KMS-11 (cell line): ENCODE measurements around the gene LCN2.

Experiments
- H2AFZ ChIP-seq: fragments of 200-600 bp; sonication (generic); 2 replicates; pipeline ENCODE4 v1.6.1; 2016; ENCODE audit warnings: antibody characterized with exemption, mixed run types, low read depth
- H3K27ac ChIP-seq: fragments of 200-600 bp; sonication (generic); 2 replicates; pipeline ENCODE4 v1.6.1; 2016; ENCODE audit warnings: mild to moderate bottlenecking, mixed run types
- H3K27me3 ChIP-seq: fragments of 200-600 bp; sonication (generic); 2 replicates; pipeline ENCODE4 v1.6.1; 2017; ENCODE audit warnings: mild to moderate bottlenecking, low read depth, mixed run types, moderate library complexity; ENCODE audit not compliant: insufficient read depth
- H3K36me3 ChIP-seq: fragments of 200-600 bp; sonication (generic); 2 replicates; pipeline ENCODE4 v1.6.1; 2017; ENCODE audit warnings: mild to moderate bottlenecking, mixed run types; ENCODE audit not compliant: insufficient read depth
- H3K4me1 ChIP-seq: fragments of 200-600 bp; sonication (generic); 2 replicates; pipeline ENCODE4 v1.6.1; 2016; ENCODE audit warnings: mild to moderate bottlenecking, low read depth, mixed run types; ENCODE audit not compliant: poor library complexity, severe bottlenecking
- H3K4me2 ChIP-seq: fragments of 200-600 bp; sonication (generic); 2 replicates; pipeline ENCODE4 v1.7.0; 2016; ENCODE audit warnings: mild to moderate bottlenecking, mixed run types
- H3K4me3 ChIP-seq: fragments of 200-600 bp; sonication (generic); IDR thresholded peaks from 2 replicates; pipeline ENCODE4 v1.6.1; 2017; ENCODE audit warnings: low read depth, low read length, mixed read lengths; ENCODE audit not compliant: insufficient read depth
- H3K79me2 ChIP-seq: fragments of 200-600 bp; sonication (generic); 2 replicates; pipeline ENCODE4 v1.6.1; 2016; ENCODE audit warnings: low read depth, mixed run types; ENCODE audit not compliant: insufficient read depth
- H3K9ac ChIP-seq: fragments of 200-600 bp; sonication (generic); 2 replicates; pipeline ENCODE4 v1.6.1; 2016; ENCODE audit warnings: mild to moderate bottlenecking, mixed run types
- H4K20me1 ChIP-seq: fragments of 200-600 bp; sonication (generic); 2 replicates; pipeline ENCODE4 v1.6.1; 2016; ENCODE audit warnings: mild to moderate bottlenecking, mixed run types; ENCODE audit not compliant: insufficient read depth
- CTCF ChIP-seq: fragments of 200-600 bp; sonication (generic); conservative IDR thresholded peaks from 2 replicates; pipeline ENCODE4 v1.6.1; 2017; ENCODE audit warnings: low read depth, mild to moderate bottlenecking, antibody characterized with exemption, low read length, moderate library complexity, mixed read lengths

Gene LCN2

DNA sequence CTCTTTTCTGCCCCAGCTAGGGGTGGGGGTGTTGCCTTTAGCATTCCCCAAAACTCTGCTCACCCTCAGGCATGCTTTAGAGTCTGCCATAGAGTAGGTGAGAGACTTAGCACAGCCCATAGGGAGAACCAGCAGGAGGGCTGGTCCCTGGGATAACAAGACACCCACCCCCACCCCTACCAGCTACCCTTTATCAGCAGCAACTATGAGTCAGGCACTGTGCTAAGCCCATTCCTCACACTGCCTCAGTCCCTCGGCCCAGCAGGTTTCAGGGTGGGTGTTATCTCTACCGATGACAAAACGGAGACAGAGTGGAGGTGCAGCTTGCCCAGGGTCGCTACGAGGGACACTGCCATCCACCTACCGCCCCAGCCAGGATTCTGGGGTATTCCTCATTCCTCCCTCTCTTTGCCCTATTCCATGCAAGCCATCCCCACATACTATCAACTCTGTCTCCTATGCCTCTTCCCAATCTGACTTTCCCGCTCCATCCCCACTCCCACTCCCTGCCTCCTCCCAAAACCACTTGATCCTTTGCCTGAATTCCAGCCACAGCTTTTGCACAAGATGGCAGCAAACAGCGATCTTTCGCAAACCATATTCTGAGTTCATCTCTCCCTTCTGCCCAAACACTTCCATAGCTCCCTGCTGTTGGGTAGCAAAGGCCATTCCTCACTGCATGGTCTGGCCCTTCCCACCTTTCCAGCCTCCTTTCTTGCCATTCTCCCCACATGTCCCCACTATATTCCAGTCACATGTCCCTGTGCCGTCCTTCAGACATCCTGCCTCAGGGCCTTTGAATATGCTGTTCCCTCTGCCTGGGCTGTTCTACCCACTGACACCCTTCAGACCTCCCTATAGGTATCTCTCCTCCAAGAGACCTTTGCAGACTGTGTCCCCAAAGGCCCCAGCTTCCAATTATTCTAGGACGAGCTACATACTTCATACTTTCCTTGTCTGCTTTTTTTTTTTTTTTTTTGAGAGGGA lies 37.0 kb downstream of the LCN2 start:
- no peak overlapping the region for H2AFZ ChIP-seq
- no peaks in the 10 kb centered on the region for H3K79me2 ChIP-seq
- no peak overlapping the region for H3K4me2 ChIP-seq
- no peak overlapping the region for H3K9ac ChIP-seq
- H3K36me3 ChIP-seq = no peaks in the 10 kb centered on the region; the same call in 1 of the 2 replicates
- 0 out of 2 replicates have a peak, but pooled peaks cover 3% of the 10 kb centered on the region for H4K20me1 ChIP-seq
- no peak overlapping the region for H3K27ac ChIP-seq
- no peak for TF ChIP-seq CTCF
- H3K4me3 ChIP-seq = no peak overlapping the region
- H3K4me1 ChIP-seq = peaks cover 16% of the 10 kb centered on the region
- no peaks in the 10 kb centered on the region for H3K27me3 ChIP-seq

DNA sequence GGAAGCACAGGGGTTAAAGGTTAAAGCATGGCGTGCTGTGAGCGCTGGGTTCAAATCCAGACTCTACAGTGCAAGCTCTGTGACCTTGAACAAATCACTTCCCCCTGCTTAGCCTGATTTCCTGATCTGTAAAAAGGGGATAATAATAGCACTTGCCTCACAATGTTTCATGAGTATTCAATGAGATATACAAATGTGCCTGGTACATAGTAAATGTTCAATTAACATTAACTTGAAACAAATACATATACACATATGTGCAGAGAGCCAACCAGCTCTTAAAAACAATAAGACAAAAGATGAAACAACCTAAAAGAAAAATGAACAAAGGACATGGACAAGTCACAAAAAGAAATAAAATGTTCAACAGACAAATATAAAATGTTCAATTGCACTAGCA lies 38.1 kb downstream of the LCN2 start:
- no peaks in the 10 kb centered on the region for H3K79me2 ChIP-seq
- H2AFZ ChIP-seq = no peak overlapping the region
- no peak overlapping the region for H3K4me3 ChIP-seq
- H3K4me1 ChIP-seq = peaks cover 19% of the 10 kb centered on the region
- no peak overlapping the region for H3K9ac ChIP-seq
- H3K4me2 ChIP-seq = no peak overlapping the region
- no peak overlapping the region for H3K27ac ChIP-seq
- no peaks in the 10 kb centered on the region; the same call in 1 of the 2 replicates for H3K36me3 ChIP-seq
- H3K27me3 ChIP-seq = no peaks in the 10 kb centered on the region
- TF ChIP-seq CTCF = no peak
- H4K20me1 ChIP-seq = 0 out of 2 replicates have a peak, but pooled peaks cover 3% of the 10 kb centered on the region

DNA sequence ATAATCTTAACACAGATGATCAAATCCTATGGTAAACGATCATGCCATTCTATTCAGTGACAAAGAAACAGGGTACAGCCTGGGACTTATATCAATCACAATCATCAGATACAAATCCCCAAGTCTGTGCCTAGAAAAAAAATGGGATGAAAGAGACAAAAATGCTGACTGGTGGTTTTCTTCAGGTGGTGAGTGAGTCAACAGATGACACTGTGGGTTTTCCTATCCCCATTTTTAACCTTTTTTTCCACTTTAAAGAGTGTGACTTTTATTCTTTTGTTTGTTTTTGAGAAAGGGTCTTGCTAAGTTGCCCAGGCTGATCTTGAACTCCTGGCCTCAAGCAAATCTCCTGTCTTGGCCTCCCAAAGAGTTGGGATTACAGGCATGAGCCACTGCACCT lies 39.0 kb downstream of the LCN2 start:
- H3K27me3 ChIP-seq = no peaks in the 10 kb centered on the region
- no peak overlapping the region for H3K9ac ChIP-seq
- H3K4me1 ChIP-seq = peaks cover 19% of the 10 kb centered on the region
- no peak overlapping the region for H3K4me3 ChIP-seq
- H4K20me1 ChIP-seq = 0 out of 2 replicates have a peak, but pooled peaks cover 3% of the 10 kb centered on the region
- H3K27ac ChIP-seq = no peak overlapping the region
- H3K36me3 ChIP-seq = no peaks in the 10 kb centered on the region; the same call in 1 of the 2 replicates
- H3K4me2 ChIP-seq = no peak overlapping the region
- TF ChIP-seq CTCF = no peak
- no peaks in the 10 kb centered on the region for H3K79me2 ChIP-seq
- no peak overlapping the region for H2AFZ ChIP-seq

DNA sequence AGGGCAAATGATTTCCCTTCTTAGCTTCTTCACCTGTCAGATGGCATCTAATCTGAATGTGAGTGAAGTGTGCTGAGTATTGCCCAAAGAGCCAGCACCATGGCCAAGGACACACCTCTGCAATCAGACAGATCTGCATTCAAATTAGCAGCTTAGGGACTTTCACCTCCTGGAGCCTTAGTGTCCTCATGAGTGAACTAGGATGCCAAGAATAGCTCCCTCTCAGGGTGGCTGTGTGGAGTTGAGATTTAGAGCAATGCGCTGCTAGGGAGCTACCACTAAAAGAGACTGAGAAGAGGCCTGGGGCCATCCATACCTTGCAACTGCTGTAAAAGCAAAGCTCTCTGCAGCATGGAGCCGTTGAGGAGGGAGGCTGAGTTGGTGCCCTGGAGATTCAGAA lies 40.8 kb downstream of the LCN2 start:
- peaks cover 19% of the 10 kb centered on the region for H3K4me1 ChIP-seq
- H3K27me3 ChIP-seq = no peaks in the 10 kb centered on the region
- no peak for TF ChIP-seq CTCF
- no peaks in the 10 kb centered on the region for H3K79me2 ChIP-seq
- peak overlapping the region; percentile 93; the same call in 1 of the 2 replicates for H3K4me2 ChIP-seq
- no peak overlapping the region for H3K27ac ChIP-seq
- 0 out of 2 replicates have a peak, but pooled peaks cover 3% of the 10 kb centered on the region for H4K20me1 ChIP-seq
- H3K9ac ChIP-seq = no peak overlapping the region
- no peak overlapping the region for H2AFZ ChIP-seq
- no peaks in the 10 kb centered on the region for H3K36me3 ChIP-seq
- no peak overlapping the region for H3K4me3 ChIP-seq
